HEK293T (cell line): ENCODE results near the gene EIF4B.

Source experiments
- CTCF ChIA-PET: fragments of 350-600 bp; formaldehyde crosslinking; extraction: SDS; loops from one replicate; lab custom pipeline; 2021; ENCODE audit warnings: antibody characterized with exemption, inconsistent platforms; lab: Yijun Ruan, JAX
- POLR2A ChIA-PET: fragments of 350-600 bp; formaldehyde crosslinking; extraction: SDS; loops from one replicate; lab custom pipeline; 2020; ENCODE audit warnings: antibody characterized with exemption, inconsistent platforms; lab: Yijun Ruan, JAX
- DNase-seq: peaks from one replicate; pipeline ENCODE4 v3.0.0; 2012; ENCODE audit warnings: mixed read lengths; ENCODE audit errors: extremely low spot score
- ARNT ChIP-seq: fragments of 450-650 bp; IDR thresholded peaks from 2 replicates; pipeline ENCODE4 v1.6.1; 2017; ENCODE audit warnings: mild to moderate bottlenecking
- BHLHE40 ChIP-seq: fragments of 450-650 bp; IDR thresholded peaks from 2 replicates; pipeline ENCODE4 v1.6.1; 2016; ENCODE audit warnings: mild to moderate bottlenecking, moderate library complexity, borderline replicate concordance
- CTBP1 ChIP-seq: fragments of 450-650 bp; IDR thresholded peaks from 2 replicates; pipeline ENCODE4 v1.6.1; 2016; ENCODE audit warnings: borderline replicate concordance
- ELF4 ChIP-seq: fragments of 450-650 bp; IDR thresholded peaks from 2 replicates; pipeline ENCODE4 v1.6.1; 2017; ENCODE audit warnings: antibody characterized with exemption
- FOXA1 ChIP-seq: fragments of 450-650 bp; IDR thresholded peaks from 2 replicates; pipeline ENCODE4 v1.6.1; 2016; ENCODE audit warnings: mild to moderate bottlenecking
- FOXK2 ChIP-seq: fragments of 450-650 bp; IDR thresholded peaks from 2 replicates; pipeline ENCODE4 v1.6.1; 2016; ENCODE audit warnings: mild to moderate bottlenecking
- FOXM1 ChIP-seq: fragments of 450-650 bp; IDR thresholded peaks from 2 replicates; pipeline ENCODE4 v1.6.1; 2017; ENCODE audit warnings: mild to moderate bottlenecking, borderline replicate concordance
- HDGF ChIP-seq: fragments of 450-650 bp; IDR thresholded peaks from 2 replicates; pipeline ENCODE4 v1.6.1; 2017; ENCODE audit warnings: antibody characterized with exemption, borderline replicate concordance
- L3MBTL2 ChIP-seq: fragments of 450-650 bp; conservative IDR thresholded peaks from 2 replicates; pipeline ENCODE4 v1.6.1; 2016; ENCODE audit warnings: mild to moderate bottlenecking
- LEF1 ChIP-seq: fragments of 450-650 bp; IDR thresholded peaks from 2 replicates; pipeline ENCODE4 v1.6.1; 2017; ENCODE audit warnings: mild to moderate bottlenecking, borderline replicate concordance
- NFRKB ChIP-seq: fragments of 450-650 bp; IDR thresholded peaks from 2 replicates; pipeline ENCODE4 v1.6.1; 2016; ENCODE audit warnings: mild to moderate bottlenecking, moderate library complexity
- PKNOX1 ChIP-seq: fragments of 450-650 bp; IDR thresholded peaks from 2 replicates; pipeline ENCODE4 v1.6.1; 2016
- SP1 ChIP-seq: fragments of 450-650 bp; IDR thresholded peaks from 2 replicates; pipeline ENCODE4 v1.6.1; 2017
- SUZ12 ChIP-seq: fragments of 450-650 bp; IDR thresholded peaks from 2 replicates; pipeline ENCODE4 v1.6.1; 2016; ENCODE audit warnings: mild to moderate bottlenecking
- TARDBP ChIP-seq: fragments of 450-650 bp; IDR thresholded peaks from 2 replicates; pipeline ENCODE4 v1.6.1; 2016
- ZNF384 ChIP-seq: fragments of 450-650 bp; IDR thresholded peaks from 2 replicates; pipeline ENCODE4 v1.6.1; 2016

EIF4B gene, protein sequence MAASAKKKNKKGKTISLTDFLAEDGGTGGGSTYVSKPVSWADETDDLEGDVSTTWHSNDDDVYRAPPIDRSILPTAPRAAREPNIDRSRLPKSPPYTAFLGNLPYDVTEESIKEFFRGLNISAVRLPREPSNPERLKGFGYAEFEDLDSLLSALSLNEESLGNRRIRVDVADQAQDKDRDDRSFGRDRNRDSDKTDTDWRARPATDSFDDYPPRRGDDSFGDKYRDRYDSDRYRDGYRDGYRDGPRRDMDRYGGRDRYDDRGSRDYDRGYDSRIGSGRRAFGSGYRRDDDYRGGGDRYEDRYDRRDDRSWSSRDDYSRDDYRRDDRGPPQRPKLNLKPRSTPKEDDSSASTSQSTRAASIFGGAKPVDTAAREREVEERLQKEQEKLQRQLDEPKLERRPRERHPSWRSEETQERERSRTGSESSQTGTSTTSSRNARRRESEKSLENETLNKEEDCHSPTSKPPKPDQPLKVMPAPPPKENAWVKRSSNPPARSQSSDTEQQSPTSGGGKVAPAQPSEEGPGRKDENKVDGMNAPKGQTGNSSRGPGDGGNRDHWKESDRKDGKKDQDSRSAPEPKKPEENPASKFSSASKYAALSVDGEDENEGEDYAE

DNA sequence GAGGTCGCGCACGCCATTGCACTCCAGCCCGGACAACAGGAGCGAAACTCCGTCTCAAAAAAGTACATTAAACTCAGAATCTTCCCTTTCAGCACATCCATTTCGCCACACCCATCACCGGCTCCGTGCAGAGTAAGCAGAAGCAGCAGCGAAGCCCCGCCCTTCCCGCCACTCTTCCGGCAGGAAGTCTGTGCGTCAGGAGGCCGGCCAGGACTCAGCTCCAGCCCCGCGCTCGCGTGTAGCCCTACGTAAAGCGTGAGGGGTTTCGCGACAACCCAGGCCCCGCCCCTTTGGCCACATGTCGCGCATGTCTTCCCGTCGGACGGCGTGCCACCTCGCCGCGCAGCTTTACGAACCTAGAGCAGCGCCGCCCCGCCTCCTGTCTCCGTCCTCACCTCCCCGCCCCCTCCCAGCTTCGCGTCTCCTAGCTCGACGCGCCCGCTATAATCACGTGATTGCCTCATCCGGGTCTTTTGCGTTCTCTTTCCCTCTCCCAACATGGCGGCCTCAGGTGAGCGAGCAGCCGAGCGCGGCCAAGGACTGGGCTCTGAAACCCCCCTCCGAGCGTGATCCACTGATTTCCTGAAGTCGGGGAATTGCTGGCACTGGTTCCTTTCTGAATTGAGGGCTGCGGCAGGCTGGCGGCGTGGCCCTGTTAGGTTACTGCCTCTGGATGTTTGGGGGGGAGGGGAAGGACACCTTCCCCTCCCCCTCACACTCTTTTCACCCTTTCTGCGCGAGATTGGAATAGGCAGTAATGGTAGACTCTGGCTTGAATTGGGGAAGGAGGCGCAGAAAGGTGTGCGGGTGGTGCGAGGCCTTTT, at the start of gene EIF4B:
TSS of gene EIF4B (plus strand) at position 471 of the 824 bp plus-strand sequence. CDS start at position 499, 28 bp downstream.
- ChIA-PET POLR2A (interaction anchor here (0.6 to 3.0 kb wide), 33 partner anchors 9 to 824 kb away, joined by 3 to 21 read pairs (median 5); partner anchors contain the start of genes AAAS, CSAD, KRT8 and SPRYD3), CTCF (interaction anchor here (1.1 to 1.2 kb wide), 2 partner anchors 60 to 122 kb away, joined by 5 to 6 read pairs; no protein-coding TSS in a partner anchor)
- TF ChIP-seq L3MBTL2 (peak; percentile 75), CTBP1 (0 out of 2 replicates have a peak, but pooled peaks have one; percentile 18), SP1 (no peak), HDGF (peak; percentile 82; the same call in 1 of the 2 replicates), BHLHE40 (no peak), TARDBP (no peak), FOXM1 (no peak), PKNOX1 (peak; percentile 82), ARNT (no peak), FOXA1 (no peak), SUZ12 (no peak), LEF1 (no peak), ELF4 (0 out of 2 replicates have a peak, but pooled peaks have one; percentile 5), NFRKB (peak; percentile 95), ZNF384 (no peak), FOXK2 (no peak)
- peak; percentile 95 for DNase-seq

DNA sequence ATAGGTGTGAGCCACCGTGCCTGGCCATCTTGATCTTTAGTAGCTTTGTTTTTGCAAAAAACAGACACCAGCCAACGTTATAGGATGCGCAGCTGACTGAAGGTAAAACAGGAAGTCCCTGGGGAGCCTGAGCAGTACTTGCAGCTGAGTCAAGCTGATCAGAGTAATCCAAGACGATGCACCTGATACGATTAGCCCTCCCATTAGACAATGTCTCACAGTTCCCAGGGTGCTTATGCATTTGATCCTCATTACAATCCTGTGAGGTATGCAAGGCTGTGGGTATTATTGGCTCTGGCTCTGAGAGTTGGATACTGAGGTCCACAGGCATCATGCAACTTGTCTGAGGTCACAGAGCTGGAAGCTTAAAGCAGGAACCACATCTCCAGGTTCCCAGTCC, 49.3 kb upstream of the EIF4B start:
- ChIA-PET POLR2A (interaction anchor here (0.8 to 1.7 kb wide), 2 partner anchors 10 to 49 kb away, joined by 3 to 6 read pairs; partner anchors contain the start of gene EIF4B), CTCF (interaction anchor here (0.6 to 2.1 kb wide), 3 partner anchors 21 to 77 kb away, joined by 3 to 9 read pairs (median 4); no protein-coding TSS in a partner anchor)
- TF ChIP-seq ELF4 (no peak), CTBP1 (no peak), BHLHE40 (no peak), L3MBTL2 (no peak), SUZ12 (no peak), SP1 (no peak), TARDBP (no peak), FOXA1 (no peak), LEF1 (no peak), FOXM1 (no peak), ZNF384 (no peak), PKNOX1 (no peak), NFRKB (no peak), HDGF (no peak), FOXK2 (no peak), ARNT (no peak)
- no peak for DNase-seq

DNA sequence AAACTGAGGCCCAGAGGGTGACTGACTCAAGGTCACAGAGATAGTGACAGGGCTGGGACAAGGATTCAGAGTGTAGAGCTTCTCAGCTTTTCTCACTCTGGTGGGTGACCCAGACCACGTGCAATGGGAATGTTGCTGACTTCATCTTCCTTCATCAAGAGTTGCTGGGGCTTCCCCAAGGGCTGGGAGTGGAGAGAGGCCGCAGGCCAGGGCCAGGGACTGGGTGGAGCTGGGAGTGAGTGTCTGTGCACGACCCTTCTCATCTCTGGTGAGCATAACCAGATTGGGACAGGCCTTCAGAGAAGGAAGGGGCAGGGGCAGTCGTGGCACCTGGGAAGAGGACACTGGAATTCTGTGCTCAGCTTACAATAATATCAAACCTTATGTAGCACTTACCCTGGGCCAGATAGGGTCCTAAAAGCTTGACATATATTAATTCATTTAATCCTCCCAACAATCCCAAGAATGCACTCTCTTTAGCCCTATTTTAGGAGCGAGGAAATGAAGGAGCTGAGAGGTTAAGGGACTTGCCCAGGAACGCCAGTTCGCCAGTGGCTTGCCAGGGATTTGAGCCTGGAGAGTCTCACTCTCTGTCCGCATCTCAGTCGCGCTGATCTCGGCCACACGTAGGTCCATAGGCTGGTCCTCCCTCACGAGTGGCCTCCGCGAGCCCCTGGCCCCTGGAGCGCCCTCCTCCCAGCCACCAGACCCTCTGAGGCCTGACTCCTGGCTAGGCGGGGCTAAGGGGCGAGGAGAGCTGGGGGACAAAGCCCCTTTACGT, 41.5 kb upstream of the EIF4B start:
- DNase-seq = no peak
- no peak for TF ChIP-seq FOXK2
- no peak for TF ChIP-seq LEF1
- no peak for TF ChIP-seq TARDBP
- TF ChIP-seq CTBP1 = no peak
- TF ChIP-seq FOXM1 = no peak
- no peak for TF ChIP-seq ELF4
- no peak for TF ChIP-seq SP1
- no peak for TF ChIP-seq PKNOX1
- TF ChIP-seq SUZ12 = no peak
- no peak for TF ChIP-seq ARNT
- TF ChIP-seq NFRKB = no peak
- no peak for TF ChIP-seq BHLHE40
- TF ChIP-seq FOXA1 = no peak
- no peak for TF ChIP-seq HDGF
- CTCF ChIA-PET = interaction anchor here (1.1 to 1.7 kb wide), 4 partner anchors 15 to 99 kb away, joined by 3 to 6 read pairs (median 5); no protein-coding TSS in a partner anchor
- POLR2A ChIA-PET = no interaction called here

DNA sequence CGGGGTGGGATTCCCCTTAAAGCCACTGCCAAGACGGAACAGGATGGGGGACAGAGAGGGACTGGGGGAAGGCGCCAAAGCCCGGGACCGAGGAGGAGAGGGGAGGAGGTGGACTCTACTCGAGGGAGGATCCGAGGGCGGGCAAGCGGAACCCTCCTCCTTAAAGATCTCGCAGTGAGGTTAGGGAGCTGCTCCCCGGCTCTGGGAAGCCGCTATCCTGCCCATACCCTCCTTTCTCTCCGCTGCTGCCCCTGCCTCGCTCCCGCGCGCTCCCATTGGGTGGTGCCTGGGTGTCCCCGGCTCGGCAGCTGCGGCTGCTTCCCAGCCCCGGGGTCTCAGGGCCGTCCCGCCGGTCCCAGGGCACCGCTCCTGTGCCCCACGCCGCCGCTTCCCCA, 40.9 kb upstream of the EIF4B start:
- DNase-seq = no peak
- no peak for TF ChIP-seq FOXM1
- TF ChIP-seq ZNF384 = no peak
- TF ChIP-seq SP1 = no peak
- TF ChIP-seq CTBP1 = no peak
- TF ChIP-seq SUZ12 = no peak
- no peak for TF ChIP-seq L3MBTL2
- ChIA-PET POLR2A (no interaction called here), CTCF (interaction anchor here (1.1 to 1.7 kb wide), 4 partner anchors 15 to 100 kb away, joined by 3 to 6 read pairs (median 5); no protein-coding TSS in a partner anchor)
